ENCODE data around the gene XPR1.
"Not testable (repeated sequence)": the region's sequence is repeated elsewhere in the genome, so short reads cannot be mapped to it uniquely, and the experiment has no call there.

XPR1 gene

DNA sequence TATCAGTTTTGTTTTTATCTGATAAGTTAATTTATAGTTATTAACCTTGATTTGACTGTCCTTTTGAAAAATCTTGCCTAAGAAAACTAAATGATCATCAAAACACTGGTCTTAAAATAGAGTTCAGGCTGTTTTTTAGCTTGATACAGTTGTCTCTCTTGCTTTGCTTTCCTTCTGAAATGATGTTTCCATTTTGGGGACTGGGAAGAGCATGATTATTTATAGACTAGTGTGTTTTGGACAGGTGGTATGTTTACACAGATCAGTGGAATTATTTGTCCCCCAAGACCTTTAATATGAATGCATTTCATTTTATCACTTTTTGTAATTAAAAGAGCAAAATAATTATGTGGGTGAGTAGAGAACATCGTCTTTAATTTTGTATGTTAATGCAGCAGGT, 90.8 kb downstream of the XPR1 start:
- no peak for ATAC-seq
- DNase-seq, result no peak

DNA sequence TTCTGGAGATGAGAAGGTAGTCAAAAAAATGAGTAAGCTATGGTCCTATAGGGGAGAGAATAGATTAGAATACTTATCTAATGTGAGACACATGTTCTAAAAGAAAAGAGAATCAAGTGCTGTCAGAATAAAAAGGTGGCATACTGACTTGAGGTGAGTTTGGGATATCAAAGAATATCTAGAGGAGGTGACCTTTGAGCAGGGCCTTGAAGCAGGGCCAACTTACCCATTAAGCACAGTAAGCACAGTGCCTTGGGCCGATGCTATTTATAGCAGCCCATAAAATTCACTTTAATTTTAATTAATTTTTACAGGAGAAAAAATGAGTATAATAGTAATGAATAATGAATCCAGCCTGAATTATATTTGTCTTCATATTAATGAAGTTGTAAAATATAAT, 92.2 kb downstream of the XPR1 start:
- no peak for ATAC-seq
- DNase-seq, result no peak

DNA sequence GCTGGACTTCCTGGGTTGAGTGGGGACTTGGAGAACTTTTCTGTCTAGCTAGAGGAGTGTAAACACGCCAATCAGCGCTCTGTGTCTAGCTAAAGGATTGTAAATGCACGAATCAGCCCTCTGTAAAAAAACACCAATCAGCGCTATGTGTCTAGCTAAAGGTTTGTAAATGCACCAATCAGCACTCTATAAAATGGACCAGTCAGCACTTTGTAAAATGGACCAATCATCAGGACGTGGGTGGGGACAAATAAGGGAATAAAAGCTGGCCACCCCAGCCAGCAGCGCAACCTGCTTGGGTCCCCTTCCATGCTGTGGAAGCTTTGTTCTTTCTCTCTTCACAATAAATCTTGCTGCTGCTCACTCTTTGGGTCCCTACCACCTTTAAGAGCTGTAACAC, 94.2 kb downstream of the XPR1 start:
- ATAC-seq, DNase-seq: not testable (repeated sequence)

DNA sequence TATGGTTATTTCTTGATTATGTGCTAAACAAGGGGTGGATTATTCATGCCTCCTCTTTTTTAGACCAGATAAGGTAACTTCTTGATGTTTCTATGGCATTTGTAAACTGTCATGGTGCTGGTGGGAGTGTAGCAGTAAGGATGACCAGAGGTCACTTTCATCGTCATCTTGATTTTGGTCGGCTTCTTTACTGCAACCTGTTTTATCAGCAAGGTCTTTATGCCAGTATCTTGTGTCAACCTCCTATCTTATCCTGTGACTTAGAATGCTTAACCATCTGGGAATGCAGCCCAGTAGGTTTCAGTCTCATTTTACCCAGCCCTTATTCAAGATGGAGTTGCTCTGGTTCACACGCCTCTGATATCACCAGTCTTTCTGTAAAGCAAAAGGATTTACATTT, 95.9 kb downstream of the XPR1 start:
- not testable (repeated sequence) for DNase-seq, ATAC-seq

DNA sequence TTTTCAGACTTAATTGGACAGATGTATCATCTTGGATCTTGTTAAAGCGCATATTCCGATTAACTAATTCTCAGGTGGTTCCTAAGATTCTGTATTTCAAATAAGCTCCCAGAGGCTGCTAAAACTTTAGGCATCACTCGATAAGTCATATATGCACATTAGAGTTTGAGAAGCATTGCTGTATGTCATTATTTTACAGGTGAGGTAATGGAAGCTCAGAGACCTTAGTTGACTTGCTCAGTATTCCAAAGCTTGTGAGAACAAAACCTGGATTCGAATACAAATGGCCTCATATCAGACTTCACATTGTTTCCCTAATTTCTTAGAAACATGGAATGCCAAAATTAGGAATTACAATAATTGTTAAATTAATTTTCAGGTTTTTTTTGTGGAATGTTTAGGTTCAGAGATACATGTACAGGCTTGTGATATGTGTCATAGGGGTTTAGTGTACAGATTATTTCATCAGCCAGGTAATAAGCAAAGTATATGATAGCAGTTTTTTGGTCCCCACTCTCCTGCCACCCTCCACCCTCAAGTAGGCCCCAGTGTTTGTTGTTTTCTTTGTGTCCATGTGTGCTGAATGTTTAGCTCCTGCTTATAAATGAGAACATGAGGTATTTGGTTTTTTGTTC, 96.8 kb downstream of the XPR1 start:
- ATAC-seq, result no peak
- no peak for DNase-seq

DNA sequence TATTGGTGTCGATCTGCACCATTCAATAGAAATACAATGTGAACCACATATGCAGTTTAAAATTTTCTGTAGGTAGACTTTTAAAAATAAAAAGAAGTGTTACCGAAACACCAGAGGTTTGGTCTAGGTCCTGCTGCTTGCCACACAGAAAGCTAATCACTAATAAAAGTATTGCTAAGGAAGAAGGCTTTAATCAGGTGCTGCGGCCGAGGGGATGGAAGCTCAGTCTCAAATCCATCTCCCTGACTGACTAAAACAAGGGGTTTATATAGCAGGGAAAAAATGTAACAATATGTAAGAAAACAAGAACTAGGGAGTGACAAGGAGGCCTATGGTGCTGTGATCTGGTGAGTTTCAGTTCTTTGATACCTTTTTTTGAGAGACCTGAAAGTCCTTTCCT, 99.3 kb downstream of the XPR1 start:
- no peak for ATAC-seq
- no peak for DNase-seq

DNA sequence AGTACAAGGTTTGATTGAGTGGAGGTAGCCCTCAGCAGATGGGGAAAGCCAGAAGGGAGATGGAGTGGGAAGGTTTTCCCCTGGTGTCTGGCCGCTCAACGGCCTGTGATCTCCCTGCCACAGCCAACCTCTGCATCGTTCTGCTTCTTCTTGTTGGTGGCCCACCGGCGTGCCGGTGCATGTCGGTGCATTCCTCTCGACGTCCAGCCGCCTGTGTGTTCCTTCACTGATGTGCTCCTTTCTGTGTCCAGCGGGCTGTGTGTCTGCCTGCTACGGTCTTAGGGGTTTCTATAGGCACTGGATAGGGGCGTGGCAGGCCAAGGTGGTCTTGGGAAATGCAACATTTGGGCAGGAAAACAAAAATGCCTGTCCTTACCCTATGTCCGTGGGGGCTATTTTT, 101.0 kb downstream of the XPR1 start:
- ATAC-seq (no peak), DNase-seq (no peak)

DNA sequence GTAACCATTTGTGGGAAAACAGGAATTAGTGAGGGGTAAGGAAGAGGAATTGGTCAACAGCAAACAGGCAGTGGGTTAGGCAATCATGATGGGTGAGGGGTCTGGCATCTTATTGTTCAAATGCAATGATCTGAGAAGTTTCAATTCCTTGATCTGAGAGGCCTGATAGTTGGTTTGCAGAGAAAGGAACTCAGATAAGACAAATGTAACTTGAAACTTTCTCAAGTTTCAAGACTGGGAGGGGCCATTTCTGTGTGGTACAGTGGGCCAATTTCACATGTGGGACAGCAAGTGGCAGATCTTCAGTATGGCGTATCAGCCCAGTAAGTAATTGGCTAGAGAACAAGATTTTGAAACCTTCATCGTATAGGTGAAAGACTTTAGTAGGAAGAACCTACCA, 102.5 kb downstream of the XPR1 start:
- no peak for DNase-seq
- ATAC-seq, result no peak

DNA sequence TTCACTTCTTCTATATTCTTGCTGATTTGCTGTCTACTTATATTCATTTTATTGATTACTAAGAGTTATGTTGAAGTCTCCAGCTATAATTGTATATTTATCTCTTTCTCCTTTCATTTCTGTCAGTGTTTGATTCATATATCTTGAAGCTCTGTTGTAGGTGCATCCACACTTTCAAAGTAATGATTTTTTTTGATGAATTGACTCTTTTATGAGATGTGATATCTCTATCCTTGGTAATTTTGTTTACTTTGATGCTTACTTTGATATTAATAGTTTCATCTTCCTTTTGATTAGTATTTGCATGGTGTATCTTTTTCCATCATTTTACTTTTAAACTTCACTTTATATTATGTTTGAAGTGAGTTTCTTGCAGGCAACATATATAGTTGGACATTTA, 110.8 kb downstream of the XPR1 start:
- DNase-seq (no peak), ATAC-seq (no peak)

DNA sequence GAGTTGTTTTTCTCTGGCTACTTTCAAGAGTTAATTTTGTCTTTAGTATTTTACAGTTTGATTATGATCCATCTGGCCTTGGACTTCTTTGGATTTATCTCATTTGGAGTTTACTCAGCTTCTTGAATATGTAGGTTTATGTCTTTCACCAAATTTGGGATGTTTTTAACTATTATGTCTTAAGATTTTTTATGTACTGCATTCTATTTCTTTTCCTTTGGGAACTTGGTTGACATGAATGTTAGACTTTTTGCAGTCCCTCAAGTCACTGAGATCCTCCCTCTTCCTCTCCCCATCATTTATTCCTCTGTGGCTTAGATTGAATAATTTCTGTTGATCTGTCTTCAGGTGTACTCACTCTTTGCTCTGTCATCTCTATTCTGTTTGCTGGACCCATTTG, 112.0 kb downstream of the XPR1 start:
- ATAC-seq (no peak), DNase-seq (no peak)

DNA sequence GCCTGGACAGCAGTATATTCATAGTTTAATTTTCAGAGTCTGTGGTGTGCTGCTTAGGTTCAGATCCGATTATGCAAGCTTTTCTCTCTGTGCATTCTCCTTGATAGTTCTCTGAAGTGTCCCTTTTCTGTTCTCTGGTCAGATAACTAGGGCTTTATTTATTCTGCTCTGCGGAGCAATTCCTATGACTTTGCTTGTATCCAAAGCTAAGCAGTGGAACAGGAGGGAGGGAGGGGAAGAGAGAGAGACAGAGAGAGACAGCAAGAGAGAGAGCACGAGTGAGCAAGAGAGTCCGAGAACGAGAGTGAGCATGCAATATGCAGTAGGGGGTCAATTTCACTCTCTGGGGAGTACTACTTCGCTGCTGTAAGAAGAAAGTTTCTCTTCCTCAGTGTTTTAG, 113.3 kb downstream of the XPR1 start:
- ATAC-seq (no peak), DNase-seq (no peak)

DNA sequence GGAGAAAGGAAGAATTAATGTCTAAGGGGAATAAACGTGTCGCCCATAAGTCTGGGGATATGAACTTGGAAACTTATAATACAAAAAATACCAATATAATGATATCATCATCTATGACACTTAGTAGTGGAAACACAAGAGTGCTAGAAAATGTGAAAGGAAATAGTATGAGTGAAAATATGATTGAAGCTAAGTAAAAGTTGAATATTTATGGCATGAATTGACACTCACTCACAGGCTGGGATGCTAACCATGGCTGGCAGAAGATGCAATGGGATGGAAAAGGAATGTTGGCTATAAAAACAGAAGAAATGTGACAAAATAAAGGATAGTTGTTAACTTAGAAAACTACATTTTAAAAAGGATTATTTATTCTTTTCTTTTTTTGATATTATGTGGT, 120.1 kb downstream of the XPR1 start:
- DNase-seq (no peak), ATAC-seq (no peak)

DNA sequence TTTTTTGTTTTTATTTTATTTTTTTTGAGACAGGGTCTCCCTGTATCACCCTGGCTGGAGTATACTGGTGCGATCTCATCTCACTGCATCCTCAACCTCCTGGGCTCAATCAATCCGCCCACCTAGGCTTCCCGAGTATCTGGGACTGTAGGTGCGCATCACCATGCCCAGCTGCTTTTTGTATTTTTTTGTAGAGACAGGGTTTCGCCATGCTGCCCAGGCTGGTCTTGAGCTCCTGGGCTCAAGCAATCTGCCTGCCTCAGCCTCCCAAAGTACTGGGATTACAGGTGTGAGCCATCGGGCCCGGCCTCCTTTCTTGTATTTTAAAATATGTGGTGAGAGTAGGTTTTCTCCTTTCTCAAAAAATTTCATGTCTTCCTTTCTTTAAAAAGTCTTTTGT, 122.6 kb downstream of the XPR1 start:
- DNase-seq, result no peak
- ATAC-seq, result no peak

DNA sequence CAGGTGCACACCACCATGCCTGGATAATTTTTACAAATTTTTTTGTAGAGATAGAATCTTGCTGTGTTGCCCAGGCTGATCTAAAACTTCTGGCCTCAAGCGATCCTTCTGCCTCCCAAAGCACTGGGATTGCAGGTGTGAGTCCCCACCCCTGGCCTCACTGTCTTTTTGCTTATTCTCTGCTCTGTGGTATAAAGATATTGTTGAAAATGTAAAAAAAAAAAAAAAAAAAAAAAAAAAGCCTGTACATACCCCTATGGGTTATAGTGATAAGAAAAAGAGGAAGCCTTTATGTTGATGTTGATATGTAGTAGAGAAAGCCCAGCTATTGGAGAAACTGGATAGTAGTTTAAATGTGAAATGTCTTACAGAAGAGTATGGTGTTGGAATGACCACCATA, 125.8 kb downstream of the XPR1 start:
- DNase-seq, result no peak
- no peak for ATAC-seq

DNA sequence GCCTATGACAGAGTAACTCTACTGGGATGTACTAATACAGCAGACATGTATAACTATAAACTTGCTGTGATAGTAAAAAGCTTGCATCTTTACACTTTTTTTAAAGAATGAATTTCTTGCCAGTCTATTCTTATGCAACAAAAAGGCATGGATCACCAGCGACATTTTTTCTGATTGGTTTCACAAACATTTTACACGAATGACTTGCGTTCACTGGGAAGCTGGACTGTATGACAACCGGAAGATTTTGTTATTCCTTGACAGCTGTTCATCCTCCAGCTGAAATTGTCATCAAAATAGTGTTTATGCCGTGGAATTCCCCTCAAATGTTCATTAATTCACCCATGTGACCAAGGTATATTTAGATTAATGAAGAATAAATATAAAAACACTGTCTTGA, 131.0 kb downstream of the XPR1 start:
- no peak for ATAC-seq
- DNase-seq, result no peak

DNA sequence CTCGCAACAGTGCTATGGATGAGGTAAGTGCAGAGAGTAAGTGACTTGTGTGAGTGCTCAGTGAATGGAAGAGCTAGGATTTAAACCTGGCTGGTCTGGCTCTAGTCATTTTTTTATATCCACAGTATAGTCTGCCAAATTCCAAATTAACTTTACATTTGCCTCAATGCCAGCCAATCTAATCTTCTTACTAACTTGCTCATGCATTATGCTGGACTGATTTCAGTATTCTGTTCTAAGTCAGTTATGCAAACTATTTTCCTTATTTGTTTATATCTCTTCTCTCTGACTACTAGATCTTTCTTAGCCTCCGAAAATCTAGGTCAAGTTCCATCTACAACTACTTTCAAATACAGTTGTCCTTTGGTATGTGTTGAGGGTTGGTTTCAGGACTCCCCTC, 133.3 kb downstream of the XPR1 start:
- ATAC-seq, result no peak
- no peak for DNase-seq

DNA sequence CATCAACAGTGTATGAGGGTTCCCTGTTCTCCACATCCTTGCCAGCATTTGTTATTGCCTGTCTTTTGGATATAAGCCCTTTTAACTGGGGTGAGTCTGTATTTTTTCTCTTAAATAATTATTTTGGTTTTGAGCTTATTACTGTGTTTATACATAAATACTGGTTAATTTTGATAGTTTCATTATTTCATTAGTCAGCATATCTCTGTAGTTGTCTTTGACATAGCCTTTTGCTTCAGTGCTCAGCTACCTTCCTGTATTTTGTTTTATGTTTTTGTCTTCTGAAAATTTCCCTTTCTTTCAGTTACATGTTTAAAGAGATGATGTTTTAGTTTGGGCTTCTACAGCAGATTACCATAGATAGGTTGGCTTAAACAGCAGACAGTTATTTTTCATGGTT, 138.1 kb downstream of the XPR1 start:
- no peak for DNase-seq
- ATAC-seq, result no peak

DNA sequence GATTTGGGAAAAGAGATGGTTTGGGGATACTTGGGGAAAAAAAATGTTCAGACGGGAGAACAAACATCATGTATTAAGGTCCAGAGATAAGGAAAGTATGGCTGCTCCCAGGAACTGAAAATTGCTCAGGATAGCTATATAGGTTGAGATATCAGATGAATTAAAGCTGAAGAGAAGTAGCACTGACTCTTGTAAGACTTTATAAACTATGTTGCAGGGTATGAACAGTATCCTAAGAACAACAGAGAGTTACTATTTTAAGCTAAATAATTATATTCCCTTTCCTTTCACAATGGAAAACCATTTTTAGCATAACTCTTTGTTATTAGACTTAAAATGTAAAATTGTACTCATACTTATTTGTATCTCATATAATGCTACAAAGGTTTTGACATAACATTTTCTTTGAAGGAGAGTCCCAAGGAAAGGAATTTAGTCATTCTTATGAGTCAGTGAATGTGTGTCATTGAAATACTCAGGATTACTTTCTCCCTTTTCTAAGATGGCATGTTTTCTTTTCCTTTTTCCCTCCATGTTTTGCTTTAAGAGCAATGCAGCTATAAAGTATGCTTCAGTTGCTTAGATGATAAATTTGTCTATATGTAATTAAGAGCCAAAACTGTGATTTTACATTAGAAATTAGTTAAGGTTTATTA, 141.5 kb downstream of the XPR1 start:
- no peak for DNase-seq
- no peak for ATAC-seq

DNA sequence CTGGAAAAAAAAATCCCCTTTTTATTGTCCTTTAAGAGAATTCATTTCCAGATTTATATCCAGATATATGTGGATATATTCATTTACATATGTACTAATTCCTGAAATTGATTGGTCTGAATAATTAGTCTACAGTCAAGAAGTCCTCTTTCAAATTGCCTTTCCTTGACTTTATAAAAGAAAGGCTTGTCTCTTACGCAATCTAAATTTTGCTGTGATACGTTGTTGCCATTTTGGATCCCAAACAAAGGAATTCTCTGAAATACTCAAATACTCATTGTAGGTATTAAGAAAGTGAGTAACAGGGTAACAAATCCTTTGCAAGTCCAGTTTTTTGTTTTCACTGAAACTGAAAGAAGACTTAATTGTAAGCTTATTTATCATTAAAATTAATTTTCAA, 144.0 kb downstream of the XPR1 start:
- DNase-seq (no peak), ATAC-seq (no peak)

DNA sequence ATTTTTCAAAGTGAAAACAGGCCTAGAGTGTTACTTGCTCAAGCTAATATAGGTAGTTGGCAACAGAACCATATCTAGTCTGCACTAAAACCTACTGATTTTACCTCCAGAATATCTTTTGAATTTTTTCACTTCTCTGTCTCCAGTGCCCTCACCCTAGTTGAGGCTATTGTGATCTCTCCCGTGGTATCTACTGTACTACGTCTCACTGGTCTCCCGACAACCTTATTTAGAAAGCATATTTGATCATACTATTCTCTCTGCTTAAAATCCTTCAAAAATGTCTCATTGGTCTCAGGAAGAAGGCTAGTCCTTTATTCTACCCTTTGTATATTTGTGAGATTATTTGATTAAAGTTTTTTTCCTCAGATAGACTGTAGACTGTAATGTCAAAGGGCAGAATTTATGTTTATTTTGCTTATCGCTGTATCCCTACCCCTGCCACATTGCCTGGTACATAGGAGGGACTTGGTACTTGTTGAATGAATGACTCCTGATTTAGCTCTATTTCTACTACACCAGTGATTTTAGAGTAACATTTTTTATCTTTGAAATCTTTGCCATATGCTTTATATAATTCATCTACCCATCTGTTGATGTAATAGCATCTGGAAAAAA, 145.4 kb downstream of the XPR1 start:
- ATAC-seq (no peak), DNase-seq (no peak)

DNA sequence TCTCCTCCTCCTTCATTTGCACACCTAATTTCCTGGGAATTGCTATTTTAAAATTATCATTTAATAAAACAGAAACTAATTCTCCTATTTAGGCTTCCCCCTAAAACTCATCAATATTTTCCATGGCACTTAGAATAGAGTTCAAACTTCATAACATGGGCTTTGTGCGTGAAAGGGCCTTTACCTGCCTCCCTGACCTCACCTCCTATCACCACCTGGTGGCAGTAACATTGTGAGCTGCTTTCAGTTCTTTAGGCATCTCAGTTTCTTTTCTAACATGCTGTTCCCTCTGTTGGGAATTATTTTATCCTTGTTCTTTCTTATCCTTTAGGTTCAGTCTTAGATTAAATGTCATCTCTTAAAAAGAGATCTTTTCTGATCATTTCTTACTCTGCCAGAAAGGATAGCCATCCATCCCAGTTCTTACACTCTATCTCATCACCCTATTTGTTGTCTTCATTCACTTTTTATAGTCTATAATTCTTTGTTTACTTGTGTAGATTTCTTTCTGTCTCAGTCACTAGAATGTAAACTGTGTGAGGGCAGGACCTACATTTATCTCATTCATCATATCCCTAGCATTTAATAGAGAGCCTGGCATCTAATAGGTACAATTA, 147.1 kb downstream of the XPR1 start:
- no peak for DNase-seq
- ATAC-seq, result no peak

DNA sequence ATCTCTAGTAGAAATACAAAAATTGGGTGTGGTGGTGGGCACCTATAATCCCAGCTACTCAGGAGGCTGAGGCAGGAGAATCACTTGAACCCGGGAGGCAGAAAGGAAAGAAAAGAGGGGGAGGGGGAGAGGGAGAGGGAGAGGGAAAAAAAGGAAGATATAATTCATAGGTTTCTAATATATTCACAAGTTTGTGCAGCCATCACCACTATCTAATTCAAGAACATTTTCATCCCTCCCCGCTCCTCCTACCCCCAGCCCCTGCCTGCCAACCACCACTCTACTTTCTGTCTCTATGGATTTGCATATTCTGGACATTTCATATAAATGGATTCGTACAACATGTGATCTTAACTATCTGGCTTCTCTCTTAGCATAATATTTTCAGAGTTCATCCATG, 147.8 kb downstream of the XPR1 start:
- ATAC-seq (no peak), DNase-seq (no peak)

DNA sequence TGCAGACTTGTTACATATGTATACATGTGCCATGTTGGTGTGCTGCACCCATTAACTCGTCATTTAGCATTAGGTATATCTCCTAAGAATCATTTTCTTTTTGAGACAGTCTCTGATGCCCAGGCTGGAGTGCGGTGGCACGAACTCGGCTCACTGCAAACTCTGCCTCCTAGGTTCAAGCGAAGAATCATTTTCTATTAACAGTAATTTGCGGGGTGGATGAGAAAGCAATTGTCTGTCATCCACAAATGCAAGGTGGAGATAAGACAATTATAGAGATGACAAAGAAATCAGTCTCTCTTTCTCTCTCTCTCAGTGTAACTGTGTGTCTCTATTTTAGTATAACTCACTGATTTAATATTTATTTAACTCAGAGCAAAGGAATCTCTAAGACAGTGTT, 149.9 kb downstream of the XPR1 start:
- ATAC-seq (no peak), DNase-seq (no peak)

DNA sequence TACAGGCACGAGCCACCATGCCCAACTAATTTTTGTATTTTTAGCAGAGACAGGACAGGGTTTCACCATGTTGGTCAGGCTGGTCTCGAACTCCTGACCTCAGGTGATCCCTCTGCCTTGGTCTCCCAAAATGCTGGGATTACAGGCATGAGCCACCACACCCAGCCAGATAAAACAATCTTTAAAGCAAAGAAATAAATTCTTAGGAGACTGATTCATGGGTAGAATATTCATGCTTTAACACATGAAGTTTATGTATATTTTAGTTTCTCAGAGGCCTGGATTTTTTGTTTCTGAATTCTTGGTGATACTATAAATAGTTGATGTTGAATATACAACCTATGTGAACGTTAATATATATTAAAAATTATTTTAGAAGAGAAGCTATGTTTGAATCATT, 153.5 kb downstream of the XPR1 start:
- no peak for DNase-seq

More for the DNA sequence above, 153.5 kb downstream of the XPR1 start:
- no peak for ATAC-seq

Data from stimulated activated naive CD8-positive, alpha-beta T cell treated with anti-CD3 and anti-CD28 coated beads, Interleukin-15, Interleukin-2, amounts not matched to agents 100 U/mL and 50 U/mL, for 24 hours (primary cell).